ENCODE results near the gene LSAMP.

Gene LSAMP

DNA sequence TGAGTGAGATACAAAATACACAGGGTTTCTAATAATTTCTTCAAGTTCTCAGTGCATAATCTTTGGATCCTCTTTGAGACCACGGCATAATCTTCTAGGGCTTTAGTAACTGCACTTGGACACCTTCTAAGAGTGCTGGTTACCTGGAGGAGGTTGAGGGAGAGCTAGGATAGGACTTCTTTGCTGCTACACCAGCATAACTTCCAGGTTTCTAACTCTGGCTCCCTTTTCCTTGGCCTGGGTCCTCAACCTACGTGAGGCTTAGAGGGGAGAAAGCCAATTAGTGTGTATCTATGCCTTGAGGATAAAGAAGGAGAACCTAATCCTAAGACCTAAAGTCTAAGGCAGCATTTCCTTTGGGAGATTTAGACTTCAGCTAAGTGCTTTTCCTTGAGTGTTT lies 184.8 kb downstream of the LSAMP start:
- Histone ChIP-seq H3K4me1 (ENCODE audit: insufficient read depth, low read length) (peaks cover 28% of the 10 kb centered on the region), H3K36me3 (ENCODE audit: insufficient read depth, low read length) (no peaks in the 10 kb centered on the region), H3K9me3 (ENCODE audit: low read length) (no peaks in the 10 kb centered on the region), H3K4me3 (ENCODE audit: low read length) (no peak overlapping the region), H2AFZ (ENCODE audit: low read depth, low read length) (no peak overlapping the region), H3K27me3 (ENCODE audit: insufficient read depth, low read length) (no peaks in the 10 kb centered on the region)

- Histone ChIP-seq H3K27me3 (ENCODE audit: insufficient read depth, low read length) (no peaks in the 10 kb centered on the region), H3K4me3 (ENCODE audit: low read length) (no peak overlapping the region), H3K9me3 (ENCODE audit: low read length) (no peaks in the 10 kb centered on the region), H3K36me3 (ENCODE audit: insufficient read depth, low read length) (no peaks in the 10 kb centered on the region), H3K4me1 (ENCODE audit: insufficient read depth, low read length) (peaks cover 26% of the 10 kb centered on the region), H2AFZ (ENCODE audit: low read depth, low read length) (no peak overlapping the region)
Measured at GRCh38 chr3:116259984-116260383, 185.3 kb downstream of the LSAMP start.

- no peaks in the 10 kb centered on the region for H3K27me3 ChIP-seq (ENCODE audit: insufficient read depth, low read length)
- H3K4me3 ChIP-seq (ENCODE audit: low read length): no peak overlapping the region
- H3K36me3 ChIP-seq (ENCODE audit: insufficient read depth, low read length): no peaks in the 10 kb centered on the region
- no peak overlapping the region for H2AFZ ChIP-seq (ENCODE audit: low read depth, low read length)
- no peaks in the 10 kb centered on the region for H3K9me3 ChIP-seq (ENCODE audit: low read length)
- peaks cover 27% of the 10 kb centered on the region for H3K4me1 ChIP-seq (ENCODE audit: insufficient read depth, low read length)
Measured at GRCh38 chr3:116256843-116257485, 188.3 kb downstream of the LSAMP start.

DNA sequence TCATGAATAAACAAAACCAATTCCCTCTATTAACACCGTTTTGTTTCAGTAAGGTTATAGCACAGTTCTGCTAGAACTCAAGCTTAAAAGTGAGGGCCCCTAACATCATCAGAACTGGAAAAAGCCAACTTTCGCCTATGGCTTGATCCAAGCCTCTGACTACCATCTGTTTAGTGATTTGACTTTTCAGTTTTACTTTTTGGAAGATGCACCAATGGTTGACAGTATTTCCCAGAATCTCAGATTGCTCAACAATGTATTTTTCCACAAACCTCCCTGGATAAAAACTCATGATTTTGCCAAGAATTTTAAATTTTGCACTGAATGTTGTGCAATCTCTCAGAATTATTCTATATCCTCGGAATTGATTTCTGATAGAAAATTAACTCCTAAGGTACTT lies 190.7 kb downstream of the LSAMP start:
- Histone ChIP-seq H3K4me1 (ENCODE audit: insufficient read depth, low read length) (peaks cover 20% of the 10 kb centered on the region), H3K27me3 (ENCODE audit: insufficient read depth, low read length) (no peaks in the 10 kb centered on the region), H3K4me3 (ENCODE audit: low read length) (no peak overlapping the region), H3K36me3 (ENCODE audit: insufficient read depth, low read length) (no peaks in the 10 kb centered on the region), H2AFZ (ENCODE audit: low read depth, low read length) (no peak overlapping the region), H3K9me3 (ENCODE audit: low read length) (no peaks in the 10 kb centered on the region)

- H3K27me3 ChIP-seq (ENCODE audit: insufficient read depth, low read length): no peaks in the 10 kb centered on the region
- H3K9me3 ChIP-seq (ENCODE audit: low read length): no peaks in the 10 kb centered on the region
- peaks cover 19% of the 10 kb centered on the region for H3K4me1 ChIP-seq (ENCODE audit: insufficient read depth, low read length)
- no peak overlapping the region for H3K4me3 ChIP-seq (ENCODE audit: low read length)
- H3K36me3 ChIP-seq (ENCODE audit: insufficient read depth, low read length): no peaks in the 10 kb centered on the region
- no peak overlapping the region for H2AFZ ChIP-seq (ENCODE audit: low read depth, low read length)
Measured at GRCh38 chr3:116253511-116253910, 191.8 kb downstream of the LSAMP start.

- no peak overlapping the region for H3K4me3 ChIP-seq (ENCODE audit: low read length)
- H2AFZ ChIP-seq (ENCODE audit: low read depth, low read length): no peak overlapping the region
- no peaks in the 10 kb centered on the region for H3K27me3 ChIP-seq (ENCODE audit: insufficient read depth, low read length)
- peaks cover 7% of the 10 kb centered on the region for H3K4me1 ChIP-seq (ENCODE audit: insufficient read depth, low read length)
- no peaks in the 10 kb centered on the region for H3K36me3 ChIP-seq (ENCODE audit: insufficient read depth, low read length)
- no peaks in the 10 kb centered on the region for H3K9me3 ChIP-seq (ENCODE audit: low read length)
Measured at GRCh38 chr3:116247605-116248004, 197.7 kb downstream of the LSAMP start.

GRCh38 chr3:116246406-116246980 lies 198.8 kb downstream of the LSAMP start:
- Histone ChIP-seq H3K4me3 (ENCODE audit: low read length) (no peak overlapping the region), H3K36me3 (ENCODE audit: insufficient read depth, low read length) (no peaks in the 10 kb centered on the region), H3K4me1 (ENCODE audit: insufficient read depth, low read length) (no peaks in the 10 kb centered on the region), H3K9me3 (ENCODE audit: low read length) (no peaks in the 10 kb centered on the region), H3K27me3 (ENCODE audit: insufficient read depth, low read length) (no peaks in the 10 kb centered on the region), H2AFZ (ENCODE audit: low read depth, low read length) (no peak overlapping the region)

DNA sequence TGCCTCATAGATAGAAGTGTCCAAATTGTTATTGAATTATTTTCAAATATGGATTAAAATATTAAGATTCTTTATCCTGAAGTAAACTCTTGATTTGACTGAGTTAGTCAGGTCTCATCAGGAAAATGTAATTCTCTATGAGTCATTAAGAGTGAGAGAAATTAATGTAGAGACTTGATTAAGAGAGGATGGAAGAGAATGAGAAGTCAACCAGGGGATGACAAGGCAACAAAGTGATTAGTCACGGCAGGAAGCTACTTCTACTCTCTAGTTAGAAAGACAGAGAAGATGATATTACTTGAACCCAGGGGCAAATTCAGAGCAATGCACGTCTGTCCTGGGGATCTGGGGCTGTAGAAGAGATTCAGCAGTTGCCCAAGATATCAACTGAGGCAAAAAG lies 202.5 kb downstream of the LSAMP start:
- Histone ChIP-seq H3K9me3 (ENCODE audit: low read length) (no peaks in the 10 kb centered on the region), H3K27me3 (ENCODE audit: insufficient read depth, low read length) (no peaks in the 10 kb centered on the region)

GRCh38 chr3:116241677-116242076 lies 203.6 kb downstream of the LSAMP start:
- H3K27me3 ChIP-seq (ENCODE audit: insufficient read depth, low read length): no peaks in the 10 kb centered on the region
- H2AFZ ChIP-seq (ENCODE audit: low read depth, low read length): no peak overlapping the region
- no peaks in the 10 kb centered on the region for H3K36me3 ChIP-seq (ENCODE audit: insufficient read depth, low read length)
- H3K4me3 ChIP-seq (ENCODE audit: low read length): no peak overlapping the region
- H3K4me1 ChIP-seq (ENCODE audit: insufficient read depth, low read length): no peaks in the 10 kb centered on the region
- H3K9me3 ChIP-seq (ENCODE audit: low read length): no peaks in the 10 kb centered on the region

More for the DNA sequence above, 202.5 kb downstream of the LSAMP start:
- H3K36me3 ChIP-seq (ENCODE audit: insufficient read depth, low read length): no peaks in the 10 kb centered on the region
- H2AFZ ChIP-seq (ENCODE audit: low read depth, low read length): no peak overlapping the region
- H3K4me1 ChIP-seq (ENCODE audit: insufficient read depth, low read length): no peaks in the 10 kb centered on the region
- H3K4me3 ChIP-seq (ENCODE audit: low read length): no peak overlapping the region

DNA sequence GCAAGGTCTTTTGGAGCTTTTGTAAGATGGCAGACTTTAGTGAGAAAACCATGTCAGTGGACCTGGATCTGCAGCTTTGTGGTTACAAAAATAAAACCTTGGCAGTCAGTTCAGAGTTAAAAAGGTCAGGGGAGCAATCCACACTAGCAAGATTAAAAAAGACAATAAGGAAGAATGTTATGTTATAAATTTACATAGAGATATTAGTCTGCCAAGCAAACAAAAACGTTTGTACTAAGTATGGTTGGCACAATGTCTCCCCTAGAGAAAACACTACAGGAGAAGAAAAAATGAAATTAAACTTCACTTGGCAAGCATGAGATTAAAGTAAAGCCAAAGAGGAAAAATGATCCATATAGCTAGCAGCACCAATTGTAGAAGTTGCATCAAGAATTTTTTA lies 205.0 kb downstream of the LSAMP start:
- H3K36me3 ChIP-seq (ENCODE audit: insufficient read depth, low read length): no peaks in the 10 kb centered on the region
- H3K4me3 ChIP-seq (ENCODE audit: low read length): no peak overlapping the region
- H3K9me3 ChIP-seq (ENCODE audit: low read length): no peaks in the 10 kb centered on the region
- no peak overlapping the region for H2AFZ ChIP-seq (ENCODE audit: low read depth, low read length)
- no peaks in the 10 kb centered on the region for H3K27me3 ChIP-seq (ENCODE audit: insufficient read depth, low read length)
- no peaks in the 10 kb centered on the region for H3K4me1 ChIP-seq (ENCODE audit: insufficient read depth, low read length)

GRCh38 chr3:116238846-116239565 lies 206.3 kb downstream of the LSAMP start:
- Histone ChIP-seq H3K27me3 (ENCODE audit: insufficient read depth, low read length) (no peaks in the 10 kb centered on the region), H2AFZ (ENCODE audit: low read depth, low read length) (no peak overlapping the region), H3K9me3 (ENCODE audit: low read length) (no peaks in the 10 kb centered on the region), H3K4me1 (ENCODE audit: insufficient read depth, low read length) (no peaks in the 10 kb centered on the region), H3K36me3 (ENCODE audit: insufficient read depth, low read length) (no peaks in the 10 kb centered on the region), H3K4me3 (ENCODE audit: low read length) (no peak overlapping the region)

DNA sequence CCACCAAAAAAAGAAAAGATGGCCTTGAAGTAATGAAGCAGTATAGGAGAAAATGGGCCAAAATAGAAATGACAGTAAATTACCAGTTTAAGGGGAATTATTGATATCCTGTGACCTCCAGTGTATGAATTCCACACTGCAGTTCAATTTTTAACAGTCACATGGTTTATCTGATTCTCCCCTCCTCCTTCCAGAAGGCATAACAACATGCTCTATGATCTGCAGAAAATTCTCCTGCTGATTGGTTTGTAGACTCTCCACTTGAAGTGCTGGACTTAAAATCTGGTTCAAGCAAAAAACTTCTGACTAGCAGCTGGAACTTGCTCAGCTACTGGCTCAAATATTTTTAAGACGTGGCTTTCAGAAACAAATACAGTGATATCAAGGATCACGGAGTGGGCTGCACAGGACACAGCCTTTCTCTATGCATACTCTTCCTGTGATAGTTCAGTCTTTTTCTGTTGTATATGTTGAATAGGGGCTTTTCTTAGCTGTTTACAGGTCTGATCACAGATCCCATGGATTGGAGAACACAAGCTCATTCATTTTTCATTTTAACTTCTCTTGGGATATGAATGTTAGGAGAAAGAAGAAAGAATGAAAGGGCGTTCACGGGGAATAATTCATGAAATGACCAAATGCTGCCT lies 211.5 kb downstream of the LSAMP start:
- Histone ChIP-seq H3K36me3 (ENCODE audit: insufficient read depth, low read length) (no peaks in the 10 kb centered on the region), H3K27me3 (ENCODE audit: insufficient read depth, low read length) (no peaks in the 10 kb centered on the region), H2AFZ (ENCODE audit: low read depth, low read length) (no peak overlapping the region), H3K4me1 (ENCODE audit: insufficient read depth, low read length) (peaks cover 4% of the 10 kb centered on the region), H3K9me3 (ENCODE audit: low read length) (no peaks in the 10 kb centered on the region), H3K4me3 (ENCODE audit: low read length) (no peak overlapping the region)

DNA sequence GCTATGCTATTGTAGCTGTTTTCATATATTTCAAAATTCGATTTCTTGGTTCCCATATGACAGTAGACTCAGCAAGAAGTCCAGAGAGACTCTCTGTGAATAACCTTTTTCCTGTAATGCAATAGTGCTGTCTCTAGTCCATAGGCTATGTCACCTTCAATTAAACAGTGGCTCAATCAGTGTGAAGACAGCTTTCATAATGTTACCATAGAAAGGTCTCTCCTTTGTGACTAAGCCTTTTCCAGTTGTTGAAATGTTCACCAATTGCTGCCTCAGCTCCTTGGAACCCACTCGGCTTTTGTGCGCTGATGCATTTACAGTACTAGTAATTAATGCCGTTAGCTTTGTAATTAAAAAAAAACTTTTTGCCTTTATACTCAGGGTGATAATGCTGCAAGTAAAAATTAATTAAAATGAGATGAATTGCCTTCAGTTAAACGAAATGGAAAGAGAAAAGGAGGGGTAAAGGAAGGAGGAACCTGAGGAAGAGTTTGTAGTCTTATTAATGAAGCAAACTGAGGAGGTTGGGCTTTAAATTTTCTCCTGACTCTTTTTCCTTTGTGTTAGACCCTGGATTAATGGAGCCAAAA lies 214.8 kb downstream of the LSAMP start:
- Histone ChIP-seq H3K4me3 (ENCODE audit: low read length) (no peak overlapping the region), H3K36me3 (ENCODE audit: insufficient read depth, low read length) (no peaks in the 10 kb centered on the region), H3K4me1 (ENCODE audit: insufficient read depth, low read length) (peaks cover 4% of the 10 kb centered on the region), H3K9me3 (ENCODE audit: low read length) (no peaks in the 10 kb centered on the region), H2AFZ (ENCODE audit: low read depth, low read length) (no peak overlapping the region), H3K27me3 (ENCODE audit: insufficient read depth, low read length) (no peaks in the 10 kb centered on the region)
